GM21717 (cell line): ENCODE measurements around the gene SFT2D2.

Source experiments
- ATAC-seq: cut with Tn5 transposase; IDR thresholded peaks from one replicate; pipeline ENCODE4 v1.9.1; 2021; ENCODE audit warnings: mild to moderate bottlenecking, moderate library complexity; ENCODE audit not compliant: unreplicated experiment

Gene SFT2D2

DNA sequence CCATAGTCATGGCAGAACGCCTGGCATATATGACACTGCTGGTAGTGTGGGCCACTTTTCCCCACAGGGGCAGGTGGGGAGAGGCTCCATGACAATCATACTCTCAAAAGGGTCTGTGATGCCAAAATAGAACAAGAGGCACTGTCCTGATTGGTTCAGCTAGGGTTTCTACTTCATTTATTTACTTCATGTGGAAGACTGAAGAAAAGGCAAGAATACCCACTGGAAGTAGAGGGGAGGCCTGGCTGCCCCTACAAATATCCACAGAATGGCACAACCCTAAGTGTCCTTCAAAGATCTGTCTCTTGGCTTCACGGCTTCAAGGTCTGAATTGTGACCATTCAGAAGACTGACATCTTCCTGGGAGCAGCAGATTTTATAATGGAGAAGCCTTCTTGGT, 4.5 kb upstream of the SFT2D2 start:
- no peak for ATAC-seq

DNA sequence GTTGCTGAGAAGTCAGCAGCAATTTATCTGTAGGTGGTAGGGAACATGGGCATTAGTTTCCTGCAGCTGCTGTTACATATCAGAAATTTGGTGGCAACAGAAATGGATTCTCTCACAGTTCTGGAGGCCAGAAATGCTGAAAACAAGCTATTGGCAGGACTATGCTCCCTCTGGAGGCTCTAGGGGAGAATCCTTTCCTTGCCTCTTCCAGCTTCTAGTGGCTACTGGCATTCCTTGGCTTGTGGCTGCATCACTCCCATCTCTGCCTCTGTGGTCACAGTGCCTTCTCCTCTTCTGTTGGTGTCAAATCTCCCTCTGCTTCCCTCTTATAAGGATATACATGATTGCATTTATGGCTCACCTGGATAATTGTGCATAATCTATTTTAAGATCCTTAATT, 2.5 kb upstream of the SFT2D2 start:
- ATAC-seq: no peak

DNA sequence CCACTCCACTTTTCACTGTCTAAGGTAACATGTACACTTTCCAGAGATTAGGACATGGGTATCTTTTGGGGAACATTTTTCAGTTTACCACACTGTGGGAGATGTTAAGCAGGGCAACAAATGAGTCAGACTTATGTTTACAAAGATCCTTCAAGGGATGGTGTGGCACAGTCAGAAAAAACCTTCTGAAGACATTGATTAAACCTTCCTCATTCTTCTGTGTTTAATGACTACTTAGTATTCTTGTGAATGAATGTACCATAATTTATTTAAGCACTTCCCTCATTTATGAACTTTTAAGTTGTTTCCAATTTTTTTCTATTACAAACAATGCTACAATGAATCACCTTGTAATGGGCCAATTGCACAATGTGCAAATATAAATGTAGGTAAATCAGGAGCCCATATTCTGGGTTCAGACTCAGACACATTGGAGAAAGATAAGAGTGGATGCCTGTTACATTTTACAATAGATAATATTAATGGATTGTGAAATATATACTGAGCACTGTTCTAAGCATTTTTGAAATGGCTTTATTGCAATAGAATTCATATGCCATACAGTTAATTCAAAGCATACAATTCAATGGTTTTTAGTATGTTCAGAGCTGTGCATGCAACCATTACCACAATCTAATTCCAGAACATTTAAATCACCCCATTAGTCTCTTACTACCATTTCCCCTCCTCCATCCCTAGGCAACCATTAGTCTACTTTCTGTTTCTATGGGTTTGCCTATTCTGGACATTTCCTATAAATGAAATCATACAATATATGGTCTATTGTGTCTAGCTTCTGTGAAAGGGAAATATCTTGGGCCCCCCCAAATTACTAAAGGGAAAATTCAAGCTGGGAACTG, 1.9 kb upstream of the SFT2D2 start:
- ATAC-seq: no peak

DNA sequence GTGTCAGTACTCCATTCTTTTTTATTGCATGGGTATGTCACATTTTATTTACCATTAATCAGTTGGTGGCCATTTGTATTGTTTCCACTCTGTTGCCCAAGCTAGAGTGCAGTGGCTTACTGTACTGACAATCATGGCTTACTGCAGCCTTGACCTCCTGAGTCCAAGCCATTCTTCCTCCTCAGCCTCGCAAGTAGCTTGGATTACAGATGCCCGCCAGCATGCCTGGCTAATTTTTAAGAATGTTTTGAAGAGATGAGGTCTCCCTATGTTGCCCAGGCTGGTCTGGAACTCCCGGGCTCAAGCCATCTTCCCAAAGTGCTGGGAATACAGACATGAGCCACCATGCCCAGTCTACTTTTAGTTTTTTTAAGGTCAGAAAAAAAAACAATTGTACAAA, 813 bp upstream of the SFT2D2 start:
- no peak for ATAC-seq

DNA sequence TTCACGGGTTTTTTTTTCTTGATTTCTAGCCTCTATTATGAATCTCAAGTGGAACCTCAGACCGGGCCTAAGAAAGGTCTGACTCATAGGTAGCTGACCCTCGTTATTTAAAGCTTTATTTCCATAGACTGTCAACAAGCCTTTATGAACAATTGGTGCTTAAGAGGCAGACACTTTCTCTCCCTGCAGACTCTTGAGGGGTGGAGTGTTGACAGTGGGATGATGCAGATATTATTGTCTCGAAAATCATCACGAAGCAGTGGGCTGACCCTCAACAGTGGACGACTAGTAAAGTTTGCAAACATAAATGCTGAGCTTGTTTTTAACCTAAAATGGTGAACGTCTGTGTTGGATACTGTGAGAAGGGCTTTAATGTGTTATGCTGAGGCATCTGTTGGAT, 1.8 kb downstream of the SFT2D2 start:
- no peak for ATAC-seq

DNA sequence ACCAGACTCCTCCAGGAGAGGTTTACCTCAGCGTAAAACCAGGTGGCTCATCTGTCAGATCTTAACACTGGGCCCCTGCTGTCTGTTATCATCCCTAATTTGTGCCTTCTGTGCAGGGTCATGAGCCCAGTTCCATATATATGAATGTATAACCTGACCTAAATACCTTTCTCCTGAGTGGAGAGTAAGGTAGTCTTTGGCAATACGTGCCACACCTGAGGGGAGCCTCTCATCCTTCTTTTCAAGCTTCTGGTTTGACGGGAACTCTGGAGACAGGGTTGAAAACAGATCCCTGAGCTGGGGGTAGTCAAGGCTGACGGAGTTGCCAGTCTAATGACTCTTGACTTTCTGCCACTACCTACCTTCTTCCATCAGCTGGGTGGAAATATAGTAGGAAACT, 4.1 kb downstream of the SFT2D2 start:
- no peak for ATAC-seq

DNA sequence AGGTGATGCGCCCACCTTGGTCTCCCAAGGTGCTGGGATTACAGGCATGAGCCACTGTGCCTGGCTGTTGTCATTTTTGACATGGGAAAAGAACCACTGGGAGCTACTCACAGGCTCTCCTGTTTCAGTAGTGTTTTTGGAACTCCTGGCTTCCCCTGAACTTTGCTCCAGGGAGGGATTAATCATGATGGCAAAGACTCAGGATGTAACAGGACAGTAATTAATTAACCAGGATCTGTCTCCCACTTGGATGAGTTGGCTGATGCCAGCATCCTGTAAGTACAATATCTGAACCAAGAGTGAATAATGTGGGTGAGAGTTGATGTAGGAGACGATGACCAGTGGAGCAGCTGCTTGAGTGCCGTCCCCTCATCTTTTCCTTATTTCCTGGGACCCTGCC, 4.9 kb downstream of the SFT2D2 start:
- ATAC-seq: no peak

DNA sequence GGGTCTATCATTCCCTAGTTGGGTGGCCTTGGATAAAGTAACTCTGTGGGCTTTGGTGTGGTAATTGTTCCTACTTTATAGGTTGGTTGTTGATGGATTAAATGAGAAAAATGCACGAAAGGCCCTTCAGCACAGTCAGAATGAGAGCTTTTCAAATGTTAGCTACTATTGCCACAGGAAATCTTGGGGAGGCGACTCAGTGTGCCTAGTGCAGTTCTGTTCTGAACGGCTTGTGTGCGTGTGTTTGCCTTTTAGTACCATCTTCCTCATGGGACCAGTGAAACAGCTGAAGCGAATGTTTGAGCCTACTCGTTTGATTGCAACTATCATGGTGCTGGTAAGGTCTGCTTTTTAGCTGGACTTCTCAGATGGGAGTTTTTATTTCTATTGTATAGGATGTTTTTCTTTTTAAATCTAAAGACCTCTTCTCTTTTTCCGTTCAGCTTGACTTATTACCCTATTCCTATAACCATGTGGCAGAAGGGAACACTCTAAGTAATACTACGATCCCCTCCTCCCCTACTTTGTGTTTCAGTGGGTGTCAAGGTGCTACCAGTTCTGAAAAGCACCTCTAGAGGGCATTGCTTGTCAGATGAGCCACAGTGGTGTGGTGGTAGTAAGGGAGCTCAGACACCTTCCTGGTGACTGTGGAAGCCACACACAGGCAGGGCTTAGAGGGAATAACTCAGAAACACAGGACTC, 9.2 kb downstream of the SFT2D2 start:
- ATAC-seq: peak; percentile 86

DNA sequence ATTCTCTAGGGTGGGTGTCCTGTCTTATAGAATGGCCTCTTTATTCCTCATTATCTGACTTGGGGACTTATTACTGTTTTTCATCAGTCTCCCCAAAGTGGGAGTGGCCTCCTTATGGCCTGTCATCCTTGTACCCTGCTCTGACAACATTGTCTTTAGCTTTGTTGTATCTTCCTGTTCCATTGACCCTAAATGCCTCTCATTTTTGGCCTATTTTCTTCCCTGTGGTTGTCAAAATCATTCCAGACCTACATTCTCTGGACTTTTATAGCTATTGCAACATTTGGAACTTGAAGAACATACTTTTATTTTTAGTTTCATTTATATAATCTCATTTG, 9.7 kb downstream of the SFT2D2 start:
- peak; percentile 21 for ATAC-seq

DNA sequence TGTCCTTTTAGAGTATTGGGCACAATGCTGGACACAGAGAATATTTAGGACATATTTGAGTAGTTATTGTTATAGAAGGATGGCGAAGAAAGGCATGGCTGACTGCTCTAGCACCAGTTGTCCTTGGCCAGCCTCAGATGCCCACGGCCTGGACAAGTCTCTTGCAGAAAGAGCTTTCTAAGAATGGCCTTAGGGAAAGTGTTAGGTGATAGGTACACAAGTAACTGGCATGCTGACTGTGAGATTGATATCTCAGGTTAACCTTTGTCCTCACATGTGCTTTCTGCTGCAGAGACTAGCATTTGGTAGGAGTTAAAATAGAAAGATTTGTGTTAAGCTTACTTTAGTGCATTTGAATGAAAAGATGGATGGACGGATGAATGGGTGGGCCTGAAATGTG, 10.1 kb downstream of the SFT2D2 start:
- ATAC-seq: no peak

DNA sequence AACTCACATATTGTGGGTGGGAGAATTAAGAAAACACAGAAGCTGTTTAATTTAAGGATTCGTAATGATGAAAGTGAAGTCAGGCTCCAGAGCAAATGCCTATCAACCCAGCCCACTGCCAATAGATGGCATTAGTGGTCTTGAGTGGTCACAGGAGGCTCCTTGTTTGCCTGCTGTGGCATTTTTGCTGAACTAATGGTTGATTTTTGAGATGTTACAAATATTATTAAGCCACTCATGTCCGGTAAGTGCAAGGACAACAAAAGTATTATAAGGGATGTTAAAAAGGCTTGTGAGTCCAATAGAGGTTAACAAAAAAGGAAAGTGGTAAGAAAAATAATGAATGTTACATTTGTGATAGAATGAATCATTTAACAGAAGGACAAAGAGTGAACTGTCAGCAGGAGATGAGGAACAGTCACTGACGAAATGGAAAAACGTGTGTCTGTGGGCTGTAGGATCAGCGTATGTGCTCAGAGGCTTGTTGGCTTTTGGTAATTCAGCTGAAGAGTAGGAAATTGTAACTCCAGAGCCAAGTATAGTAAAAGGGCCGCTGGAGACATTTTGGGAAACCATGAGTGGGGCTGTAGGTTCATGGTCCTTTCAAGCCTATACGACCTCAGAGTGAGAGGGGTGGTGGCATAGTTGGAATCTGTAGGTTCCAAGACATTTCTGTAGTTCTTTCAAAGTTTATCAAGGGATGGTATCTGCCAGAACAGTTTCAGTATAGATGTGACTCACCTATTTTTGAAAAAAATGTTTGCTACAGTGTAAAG, 11.2 kb downstream of the SFT2D2 start:
- no peak for ATAC-seq

DNA sequence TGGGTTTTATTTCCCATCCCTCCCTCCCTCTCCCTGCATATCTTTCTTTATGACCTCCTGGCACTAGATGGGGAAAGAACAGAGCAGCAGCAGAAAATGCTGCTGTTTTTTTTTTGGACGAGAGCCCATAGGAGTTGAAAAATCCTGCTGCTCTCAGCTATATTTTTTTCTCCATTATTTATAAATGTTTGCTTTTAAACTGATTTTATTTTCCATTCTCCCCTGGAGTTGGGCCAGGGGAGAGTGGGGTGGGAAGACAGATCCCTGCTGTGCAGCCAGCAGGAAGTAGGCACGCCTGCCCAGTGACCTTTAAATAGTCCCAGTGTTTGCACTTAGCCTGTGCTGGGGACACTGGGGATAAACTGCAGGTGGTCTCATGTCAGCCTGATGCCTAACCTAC, 17.4 kb downstream of the SFT2D2 start:
- ATAC-seq: no peak

DNA sequence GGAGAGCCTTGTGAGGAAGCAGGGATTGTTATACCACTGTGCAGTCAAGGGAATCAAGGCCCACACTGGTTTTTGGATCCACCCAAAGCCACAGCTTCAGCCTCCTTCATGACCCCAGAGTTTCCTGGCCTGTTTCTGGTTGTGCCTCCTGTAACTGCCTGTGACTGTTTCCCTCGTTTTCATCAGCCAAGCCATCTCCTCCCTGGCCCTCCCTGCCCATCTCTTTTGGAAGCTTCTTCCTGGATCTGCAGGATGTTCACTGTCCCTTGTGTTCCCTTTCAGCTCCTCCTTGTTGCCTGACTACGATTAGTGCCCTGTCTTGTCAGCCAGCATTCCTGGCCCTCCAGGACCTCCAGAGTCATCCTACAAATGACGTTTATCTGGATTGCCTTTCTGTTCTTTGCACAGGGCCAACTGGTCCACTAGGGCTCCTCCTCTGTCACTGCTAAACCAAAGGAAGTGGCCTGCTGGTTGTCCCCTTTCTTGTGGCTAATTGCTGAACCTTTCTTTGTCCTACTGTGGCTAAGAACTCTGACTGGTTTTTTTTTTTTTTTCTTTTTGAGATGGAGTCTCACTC, 17.9 kb downstream of the SFT2D2 start:
- ATAC-seq: no peak

DNA sequence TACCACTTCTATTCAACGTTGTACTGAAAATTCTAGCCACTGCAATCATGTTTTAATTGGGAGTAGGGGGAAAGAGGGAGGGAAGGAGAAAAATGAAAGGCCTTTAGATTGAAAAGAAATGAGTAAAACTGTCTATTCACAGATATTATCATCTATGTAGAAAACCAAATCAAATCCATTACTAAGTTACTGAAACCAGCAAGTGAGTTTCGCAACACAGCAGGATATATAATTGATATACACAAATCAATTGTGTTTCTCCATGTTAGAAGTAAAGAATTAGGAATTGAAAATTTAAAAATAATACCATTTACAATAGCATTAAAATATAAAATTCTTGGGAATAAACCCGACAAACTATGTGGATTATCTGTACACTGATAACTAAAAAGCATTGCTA, 19.2 kb downstream of the SFT2D2 start:
- ATAC-seq: no peak

DNA sequence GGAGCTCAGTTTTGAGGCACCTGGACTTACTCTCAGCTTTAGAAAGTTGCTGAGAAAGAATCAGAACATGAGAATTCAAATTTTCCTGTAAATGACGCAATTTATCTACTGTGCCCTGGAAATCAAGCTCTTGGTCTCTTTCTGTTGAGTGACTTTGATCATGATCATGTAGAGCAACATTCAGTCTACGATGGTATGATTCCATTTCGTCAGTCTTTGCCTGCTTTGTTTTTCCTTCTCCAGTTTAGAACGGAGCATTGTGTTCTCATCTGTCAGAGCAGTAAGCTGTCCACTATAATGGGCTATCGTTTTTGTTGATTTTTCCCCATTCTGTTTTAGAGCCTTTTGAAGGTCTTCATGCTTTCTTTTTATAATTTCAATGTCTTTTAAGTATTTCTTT, 20.7 kb downstream of the SFT2D2 start:
- no peak for ATAC-seq

DNA sequence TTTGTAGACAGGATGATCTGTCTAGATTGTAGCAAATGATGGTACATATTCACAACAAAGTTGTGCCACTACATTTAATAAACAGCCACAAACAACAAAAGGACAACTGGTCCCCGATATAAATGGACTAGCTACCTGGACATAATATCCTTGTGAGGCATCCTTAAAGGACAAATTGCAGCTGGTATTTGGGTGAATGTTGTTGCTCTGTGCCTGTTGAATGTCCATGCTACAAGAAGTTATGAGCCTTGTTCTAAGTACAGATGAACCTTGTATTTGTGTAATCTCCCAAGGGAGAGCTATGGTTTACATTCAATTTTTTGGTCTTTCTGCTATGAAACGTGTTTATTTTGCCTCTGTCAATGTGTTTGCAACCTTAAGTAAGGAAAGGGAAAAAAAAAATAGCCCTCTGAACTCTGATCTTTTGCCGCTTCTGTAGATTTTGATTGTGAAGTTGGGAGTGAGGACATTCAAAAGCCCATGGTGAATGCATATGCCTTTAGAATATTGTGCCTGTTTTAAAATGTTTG, 26.5 kb downstream of the SFT2D2 start:
- no peak for ATAC-seq

DNA sequence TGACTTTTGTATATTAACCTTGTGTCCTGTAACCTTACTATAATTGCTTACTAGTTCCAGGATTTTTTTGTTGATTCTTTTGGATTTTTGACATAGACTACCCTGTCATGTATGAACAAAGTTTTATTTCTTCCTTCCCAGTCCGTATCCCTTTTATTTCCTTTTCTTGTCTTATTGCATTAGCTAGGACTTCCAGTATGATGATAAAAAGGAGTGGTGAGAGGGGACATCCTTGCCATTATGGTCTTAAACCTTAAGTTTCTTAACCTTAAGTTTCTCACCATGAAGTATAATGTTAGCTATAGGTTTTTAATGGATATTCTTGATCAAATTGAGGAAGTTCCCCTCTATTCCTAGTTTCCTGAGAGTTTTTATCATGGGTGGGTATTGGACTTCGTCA, 30.4 kb downstream of the SFT2D2 start:
- ATAC-seq: no peak

DNA sequence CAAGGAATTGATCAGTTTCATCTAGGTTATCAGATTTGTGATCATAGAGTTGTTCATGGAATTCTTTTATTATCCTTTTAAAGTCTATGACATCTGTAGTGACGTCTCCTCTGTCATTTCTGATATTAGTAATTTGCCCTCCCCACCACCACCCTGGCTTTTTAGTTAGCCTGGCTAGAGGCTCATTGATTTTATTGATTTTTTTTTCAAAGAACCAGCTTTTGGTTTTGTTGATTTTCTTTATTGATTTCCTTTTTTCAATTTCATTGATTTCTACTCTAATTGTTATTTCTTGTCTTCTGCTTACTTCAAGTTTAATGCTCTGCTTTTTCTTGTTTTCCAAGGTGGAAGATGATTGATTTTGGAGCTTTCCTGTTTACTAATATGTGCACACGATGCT, 31.6 kb downstream of the SFT2D2 start:
- ATAC-seq: no peak

DNA sequence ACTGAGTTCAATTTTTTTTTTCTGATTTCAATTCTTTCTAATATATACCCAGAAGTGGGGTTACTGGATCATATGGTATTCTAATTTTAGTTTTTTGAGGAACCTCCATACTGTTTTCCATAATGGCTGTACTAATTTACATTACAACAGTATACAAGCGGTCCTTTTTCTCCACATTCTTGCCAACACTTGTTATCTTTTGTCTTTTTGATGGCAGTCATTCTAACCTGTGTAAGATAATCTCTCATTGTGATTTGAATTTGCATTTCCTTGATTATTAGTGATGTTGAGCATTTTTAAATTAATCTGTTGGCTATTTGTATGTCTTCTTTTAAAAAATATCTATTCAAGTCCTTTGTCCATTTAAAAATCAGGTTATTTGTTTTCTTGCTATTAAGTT, 33.8 kb downstream of the SFT2D2 start:
- ATAC-seq: no peak

DNA sequence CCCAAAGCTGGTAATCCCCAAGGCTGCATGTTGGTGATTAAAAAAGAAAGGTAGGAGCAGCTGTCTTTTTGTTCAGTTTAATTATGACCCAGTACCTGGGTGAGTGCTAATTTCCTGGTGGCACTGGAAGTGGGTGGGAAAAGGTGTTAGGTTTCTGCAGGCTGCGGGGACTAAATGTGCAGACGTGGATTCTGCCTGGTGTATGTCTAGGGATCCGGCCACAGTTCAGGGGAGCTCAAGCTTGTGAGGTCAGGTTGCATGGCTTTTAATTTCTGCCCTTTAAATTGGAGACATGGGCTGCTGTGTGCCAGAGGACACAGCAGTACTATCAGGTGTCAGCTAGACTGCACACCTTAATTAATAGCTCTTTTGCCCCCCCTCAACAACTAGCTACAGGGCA, 34.6 kb downstream of the SFT2D2 start:
- ATAC-seq: no peak

DNA sequence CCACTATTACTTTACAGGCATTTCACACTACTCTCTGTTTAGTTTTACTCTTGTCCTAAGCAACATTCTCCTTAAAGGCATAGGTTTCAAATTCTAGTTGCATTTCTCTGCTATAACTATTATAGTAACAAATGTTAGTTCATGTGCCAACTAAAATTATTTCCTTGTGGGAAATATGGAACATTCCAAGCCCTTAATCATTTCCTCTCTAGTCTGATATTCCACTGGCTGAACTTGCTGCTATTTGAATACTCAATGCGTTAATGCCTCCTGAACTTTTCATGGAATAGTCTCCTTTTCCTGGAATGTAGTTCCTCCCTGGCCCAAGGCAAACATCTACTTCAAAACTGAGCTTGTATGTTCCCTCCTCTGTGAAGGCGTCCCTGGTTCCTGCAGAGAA, 35.6 kb downstream of the SFT2D2 start:
- ATAC-seq: no peak
